HG03108 (cell line): Measurements from ENCODE around the gene CRACDL.

Experiments used
- ATAC-seq: cut with Tn5 transposase; IDR thresholded peaks from one replicate; pipeline ENCODE4 v1.9.1; 2021; ENCODE audit warnings: moderate library complexity; ENCODE audit not compliant: unreplicated experiment

CRACDL gene

DNA sequence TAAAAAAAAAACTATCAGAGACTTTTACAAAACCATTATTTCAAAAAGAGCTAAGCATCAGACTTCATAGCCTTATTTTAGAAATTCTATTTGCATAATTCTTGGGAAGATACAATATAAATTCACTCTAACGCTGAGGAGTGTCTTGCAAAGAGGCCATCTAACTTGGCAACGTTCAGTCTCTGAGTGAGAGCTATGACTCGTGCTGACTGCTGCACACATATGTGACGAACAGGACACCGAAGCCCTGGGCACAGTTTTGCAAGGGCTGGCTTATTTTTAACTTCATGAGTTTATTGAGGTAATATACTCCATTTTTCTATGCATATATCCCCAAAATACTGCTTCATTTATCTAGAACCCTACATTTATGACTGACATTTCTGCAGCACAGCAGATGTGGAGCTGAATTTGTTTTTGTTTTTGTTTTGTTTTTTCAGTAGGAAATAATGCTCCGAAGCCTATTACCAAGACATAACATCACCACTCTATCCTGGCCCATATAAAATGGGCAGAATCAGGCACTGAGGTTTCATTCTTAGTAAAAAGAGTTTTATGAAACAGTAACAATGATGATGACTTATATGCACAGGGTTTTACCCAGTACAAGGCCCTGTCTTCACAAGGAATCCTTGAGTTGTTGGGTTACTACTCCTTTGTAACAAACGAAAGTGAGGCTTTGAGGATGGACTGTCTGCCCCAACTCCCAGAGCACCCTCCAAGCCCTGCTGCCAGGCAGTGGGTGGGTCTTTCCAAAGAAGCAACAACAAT is 68.3 kb downstream of the CRACDL start:
- ATAC-seq, result no peak

DNA sequence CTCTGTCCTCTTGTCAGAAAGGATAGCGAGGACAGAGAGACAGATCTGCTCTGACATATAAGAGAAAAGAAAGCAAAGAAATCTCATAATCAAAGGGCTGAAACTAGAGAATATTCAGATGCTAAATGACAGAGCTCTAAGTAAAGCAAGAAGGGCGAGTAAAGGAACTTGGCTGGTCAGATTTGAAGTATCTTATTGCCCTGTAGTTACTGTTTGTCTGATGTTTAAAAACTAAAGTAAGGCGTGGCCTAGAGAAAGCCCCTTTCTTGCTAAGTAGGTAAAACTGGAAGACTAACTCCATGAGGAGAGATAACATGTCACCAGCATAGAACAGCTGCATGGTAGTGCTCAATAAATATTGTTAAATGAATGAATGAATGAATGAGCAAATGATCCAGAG is 70.0 kb downstream of the CRACDL start:
- no peak for ATAC-seq

DNA sequence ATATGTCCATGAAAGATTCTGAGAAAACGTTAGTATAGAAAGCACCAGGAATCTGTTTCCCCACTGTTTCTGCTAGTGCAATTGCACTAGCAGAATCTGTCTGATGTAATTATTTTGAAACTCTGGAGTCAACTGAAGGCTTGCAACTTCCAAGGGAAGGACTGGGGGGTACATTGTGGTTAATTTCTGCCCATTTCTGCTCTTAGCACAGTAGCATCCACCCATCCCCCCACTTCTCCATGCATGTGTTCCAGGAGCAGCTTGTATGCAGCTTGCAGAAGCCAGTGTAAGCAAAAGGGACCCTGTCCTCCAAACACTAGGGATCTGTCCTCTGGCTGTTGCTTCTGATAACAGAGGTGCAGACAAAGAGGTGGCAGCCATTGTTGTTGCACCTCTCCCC is 74.4 kb downstream of the CRACDL start:
- ATAC-seq, result no peak

DNA sequence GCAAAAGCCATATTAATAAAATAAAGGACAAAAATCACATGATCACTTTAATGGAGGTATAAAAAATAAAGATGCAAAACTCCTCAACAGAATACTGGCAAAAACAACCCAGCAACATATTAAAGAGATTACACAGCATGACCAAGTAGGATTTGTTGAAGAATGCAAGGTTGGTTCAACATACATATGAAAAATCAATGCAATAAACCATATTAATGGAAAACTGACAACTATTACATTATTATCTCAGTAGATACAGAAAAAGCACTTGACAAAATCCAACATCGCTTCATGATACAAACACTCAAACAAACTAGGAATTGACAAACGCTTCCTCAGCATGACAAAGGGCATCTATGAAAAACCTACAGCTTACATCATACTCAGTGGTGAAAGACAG is 76.7 kb downstream of the CRACDL start:
- ATAC-seq, result no peak

DNA sequence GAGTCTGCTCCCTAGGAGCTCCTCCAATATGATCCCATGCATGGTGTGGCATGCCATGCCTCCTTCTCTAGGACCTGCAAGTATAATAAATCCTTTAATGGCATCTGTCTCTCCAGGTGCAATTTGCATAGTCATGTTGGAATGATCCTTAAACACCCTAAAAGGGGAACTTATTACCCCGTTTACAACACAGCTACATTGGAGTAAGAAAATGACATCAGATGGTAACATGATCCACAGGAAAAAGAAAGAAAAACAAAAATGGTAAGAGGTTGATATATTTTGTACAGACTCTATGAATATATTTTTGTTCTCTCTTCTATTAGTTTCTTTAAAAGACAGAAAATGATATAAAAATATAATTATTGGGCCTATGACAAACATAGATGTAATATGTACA is 79.0 kb downstream of the CRACDL start:
- ATAC-seq, result no peak

DNA sequence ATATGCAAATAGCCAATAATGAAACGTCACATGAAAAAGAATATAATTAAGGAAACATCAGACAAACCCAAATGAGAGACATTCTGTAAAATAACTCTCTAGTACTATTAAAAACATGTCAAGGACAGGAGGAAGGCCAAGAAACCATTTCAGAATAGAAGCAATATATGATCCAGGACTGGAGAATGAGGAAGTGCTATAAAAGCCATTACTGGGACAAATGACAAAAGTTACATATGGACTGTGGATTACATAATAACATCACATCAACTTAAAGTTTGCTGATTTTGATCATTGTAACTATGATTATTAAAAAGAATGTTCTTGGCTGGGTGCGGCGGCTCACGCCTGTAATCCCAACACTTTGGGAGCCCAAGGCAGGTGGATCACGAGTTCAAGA is 81.3 kb downstream of the CRACDL start:
- ATAC-seq, result no peak

DNA sequence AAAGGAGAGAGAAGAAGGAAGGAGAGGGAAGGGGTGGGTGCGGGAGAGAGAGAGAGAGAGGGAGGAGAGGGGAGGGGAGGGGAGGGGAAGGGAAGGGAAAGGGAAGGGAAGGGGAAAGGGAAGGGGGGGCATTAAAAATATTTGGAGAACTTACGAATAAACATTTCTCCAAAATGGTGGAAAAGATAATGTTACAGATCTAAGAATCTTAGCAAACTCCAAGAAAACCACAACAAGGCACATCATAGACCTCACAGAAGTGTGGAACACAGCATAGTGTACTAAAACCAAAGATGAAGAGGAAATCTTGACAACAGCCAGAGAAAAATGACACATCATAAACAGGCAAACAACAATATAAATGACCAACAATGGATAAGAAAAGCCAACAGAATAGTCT is 83.1 kb downstream of the CRACDL start:
- ATAC-seq, result no peak

DNA sequence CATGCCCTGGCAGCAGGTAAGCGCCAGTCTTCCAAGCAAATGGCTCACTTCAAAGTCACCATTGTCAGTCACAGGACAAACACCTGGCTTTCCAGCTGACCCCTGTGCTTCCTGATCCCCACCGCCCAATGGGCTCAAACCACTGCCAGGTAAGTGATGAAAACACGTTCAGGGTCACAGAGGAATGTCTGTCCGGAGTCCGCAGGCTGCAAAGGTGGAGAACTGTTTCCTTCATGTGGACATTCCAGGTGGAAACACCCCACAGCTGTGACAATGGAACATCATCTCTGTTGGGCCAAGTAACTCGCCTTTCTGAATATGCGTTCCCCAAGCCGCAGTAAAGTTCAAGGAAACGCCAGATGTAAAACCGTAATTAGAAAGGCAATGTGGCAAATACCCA is 86.0 kb downstream of the CRACDL start:
- no peak for ATAC-seq

DNA sequence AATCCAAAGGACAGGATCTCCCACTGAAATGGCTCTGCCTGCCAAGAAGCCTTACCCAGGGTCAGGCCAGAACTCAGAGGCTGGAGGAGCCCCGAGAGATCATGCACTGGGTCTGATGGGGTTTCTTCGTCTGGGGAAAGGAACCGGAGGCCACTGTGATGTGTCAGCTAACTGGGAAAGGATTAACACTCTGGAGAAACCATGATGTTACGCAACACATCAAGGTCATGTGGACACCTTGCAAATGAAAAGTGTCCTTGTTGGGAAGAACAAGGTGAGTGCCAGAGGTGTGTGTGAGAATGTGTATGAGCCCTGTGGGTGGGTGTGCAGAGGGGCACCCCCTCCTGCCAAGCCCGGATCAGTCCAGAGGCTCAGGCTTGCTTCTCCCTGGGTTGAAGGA is 86.9 kb downstream of the CRACDL start:
- no peak for ATAC-seq

DNA sequence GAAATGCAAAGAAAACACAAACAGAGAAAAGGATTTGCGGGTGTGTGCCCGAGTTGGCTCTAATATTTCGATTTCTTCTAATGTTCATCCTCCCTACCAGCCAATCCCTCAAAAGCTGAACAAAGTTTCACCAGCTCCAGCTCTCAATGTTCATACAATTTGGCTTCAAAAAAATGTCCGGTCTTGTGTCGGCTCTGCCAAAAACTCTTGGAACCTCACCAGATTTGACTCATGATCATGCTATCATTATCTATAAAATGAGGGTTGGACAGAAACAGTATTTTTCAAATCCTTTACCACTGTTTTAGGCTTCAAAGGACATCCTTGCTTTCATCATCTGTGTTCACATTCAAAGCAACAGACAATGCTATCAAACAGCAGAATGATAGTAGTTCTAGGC is 88.2 kb downstream of the CRACDL start:
- ATAC-seq, result no peak

DNA sequence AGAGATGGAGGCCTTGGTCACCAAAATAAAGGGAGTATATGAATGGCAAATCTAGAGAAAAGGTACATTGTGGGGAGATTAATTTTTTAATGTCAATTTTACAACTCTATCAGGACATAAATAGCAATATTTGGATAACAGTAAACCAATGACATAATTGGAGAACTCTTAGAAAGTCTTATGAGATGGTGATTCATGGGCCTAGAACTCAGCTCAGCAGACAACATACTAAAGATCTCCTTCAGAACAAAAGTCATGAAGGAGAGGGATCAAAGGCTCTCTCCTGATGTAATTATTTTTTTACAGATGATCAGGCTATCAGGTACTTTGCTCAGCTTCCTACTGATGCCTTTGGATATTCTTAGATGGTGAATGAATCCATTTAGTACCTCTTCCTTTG is 90.0 kb downstream of the CRACDL start:
- no peak for ATAC-seq

DNA sequence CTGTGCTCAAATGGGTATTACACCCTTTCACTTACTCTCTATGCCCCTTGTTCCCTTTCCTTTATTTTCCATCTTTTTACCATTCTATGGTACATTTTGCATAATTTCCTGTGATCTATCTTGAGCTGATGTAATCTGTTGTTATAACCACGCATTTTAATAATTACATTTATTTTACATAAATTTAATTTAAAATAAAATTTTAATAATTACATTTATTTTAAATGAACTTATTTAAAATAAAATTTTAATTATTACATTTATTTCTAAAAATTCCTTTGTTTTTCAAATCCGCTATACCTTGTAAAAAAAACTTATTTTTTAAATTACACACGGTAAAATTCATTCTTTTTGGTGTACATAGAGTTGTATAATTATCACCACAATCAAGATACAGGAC is 93.9 kb downstream of the CRACDL start:
- ATAC-seq, result no peak

DNA sequence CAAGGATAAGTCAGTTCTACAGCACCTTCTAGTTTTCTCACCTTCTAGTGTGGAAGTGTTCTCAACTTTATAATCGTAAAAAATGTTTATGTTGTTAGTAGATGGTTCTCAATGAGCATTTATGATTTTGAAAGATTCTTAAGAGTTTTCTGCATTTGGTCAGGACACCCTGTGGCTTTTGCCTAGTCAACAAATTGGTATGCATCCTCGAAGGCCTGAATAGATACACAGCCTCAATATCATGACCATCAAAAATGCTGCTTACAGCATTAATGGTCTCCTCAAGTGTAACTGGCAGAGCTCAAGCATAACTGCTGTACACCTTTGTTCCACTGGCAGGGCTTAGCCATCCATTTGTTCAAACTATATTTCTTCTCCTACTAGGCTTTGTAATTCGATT is 96.7 kb downstream of the CRACDL start:
- no peak for ATAC-seq

DNA sequence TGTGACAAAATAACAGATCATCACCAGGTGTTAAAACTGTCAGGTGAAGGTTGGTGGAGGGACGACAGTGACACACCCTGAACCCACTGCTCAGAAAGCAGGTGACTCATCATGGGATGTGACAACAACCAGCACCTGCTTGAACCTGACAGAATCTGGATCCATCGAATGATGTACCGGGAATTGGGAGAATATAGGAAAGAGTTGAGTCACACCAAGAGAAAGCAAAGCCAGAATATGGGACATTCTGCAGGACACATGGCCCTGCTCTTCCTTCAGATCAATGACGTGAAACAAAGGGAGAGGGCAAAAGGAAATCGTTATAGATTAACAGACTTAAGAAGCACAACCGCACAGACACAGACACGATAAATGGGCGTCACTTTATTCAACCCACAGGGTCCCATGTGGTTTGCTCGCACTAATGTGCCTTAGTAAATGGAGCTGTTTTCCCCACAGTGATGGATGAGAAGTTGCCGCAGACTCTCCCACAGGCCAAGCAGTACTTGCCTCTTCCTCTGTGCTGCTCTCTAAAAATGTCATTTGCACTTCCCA is 100.1 kb downstream of the CRACDL start:
- no peak for ATAC-seq

DNA sequence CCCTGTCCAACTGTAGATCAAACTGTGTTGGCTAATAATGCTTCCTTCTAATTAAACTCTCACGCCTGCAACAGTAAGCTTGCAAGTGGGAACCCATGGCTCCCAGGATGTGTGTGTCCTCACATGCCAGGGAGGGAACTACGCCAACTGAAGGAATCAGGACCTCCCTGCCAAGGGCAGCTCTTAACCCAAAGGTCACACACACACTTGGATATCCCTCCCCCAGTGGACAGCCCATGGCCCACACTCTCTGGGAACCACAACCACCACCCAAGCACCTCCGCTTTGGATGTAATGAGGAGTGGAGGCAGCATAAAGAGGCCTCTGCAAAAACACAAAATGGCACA is 102.1 kb downstream of the CRACDL start:
- no peak for ATAC-seq

DNA sequence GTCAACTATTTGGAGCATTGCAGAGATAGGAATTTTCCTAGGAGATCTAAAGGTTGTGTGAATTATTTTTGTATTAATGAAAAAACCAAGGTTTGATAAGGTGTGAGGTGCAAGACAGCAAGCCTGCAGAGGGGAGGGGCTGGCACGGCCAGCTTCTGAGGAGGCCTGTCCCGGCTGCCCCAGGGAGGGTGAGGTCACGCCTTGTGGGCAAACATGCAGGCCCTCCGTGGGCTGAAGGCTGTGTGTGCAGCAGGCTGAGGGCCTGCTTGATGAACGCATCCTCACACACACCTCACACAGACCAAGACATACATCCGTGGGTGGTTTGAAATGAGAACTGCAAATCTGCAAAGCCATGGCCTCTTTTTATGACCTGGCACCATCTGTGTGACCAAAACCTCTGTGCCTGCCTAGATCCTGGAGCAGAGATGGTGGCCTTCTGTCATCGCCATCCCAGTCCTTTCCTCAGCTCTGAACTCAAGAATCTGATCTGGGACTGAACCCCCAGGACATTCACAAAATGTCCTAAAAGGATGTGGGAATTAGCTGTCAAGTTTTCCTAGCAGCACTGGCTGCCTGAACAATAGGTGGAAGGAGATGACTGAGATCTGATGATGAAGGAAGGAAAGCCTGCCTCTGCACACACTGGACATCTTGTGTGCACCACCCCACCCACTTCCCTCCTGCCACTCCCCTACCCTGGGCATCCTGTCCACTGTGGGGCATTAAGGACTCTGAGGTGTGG is 102.7 kb downstream of the CRACDL start:
- no peak for ATAC-seq

DNA sequence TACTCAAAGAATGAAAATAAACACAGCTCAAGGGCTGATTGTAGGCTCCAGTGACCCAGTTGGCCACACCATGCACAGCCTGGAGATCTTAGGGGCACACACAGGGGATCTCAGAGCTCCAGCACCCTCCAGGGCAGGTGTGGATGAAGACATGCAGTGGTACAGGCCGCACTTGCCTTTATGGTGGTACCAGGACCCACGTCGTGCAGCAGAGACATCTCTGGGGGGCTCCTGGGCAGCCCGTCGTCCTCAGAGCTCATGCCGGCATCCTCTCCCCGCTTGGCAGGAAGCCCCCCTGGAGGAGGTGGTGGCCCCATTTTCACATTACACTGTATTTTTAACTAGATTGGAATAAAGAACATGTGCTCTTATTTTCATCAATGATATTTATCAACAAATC is 103.9 kb downstream of the CRACDL start:
- ATAC-seq, result no peak

DNA sequence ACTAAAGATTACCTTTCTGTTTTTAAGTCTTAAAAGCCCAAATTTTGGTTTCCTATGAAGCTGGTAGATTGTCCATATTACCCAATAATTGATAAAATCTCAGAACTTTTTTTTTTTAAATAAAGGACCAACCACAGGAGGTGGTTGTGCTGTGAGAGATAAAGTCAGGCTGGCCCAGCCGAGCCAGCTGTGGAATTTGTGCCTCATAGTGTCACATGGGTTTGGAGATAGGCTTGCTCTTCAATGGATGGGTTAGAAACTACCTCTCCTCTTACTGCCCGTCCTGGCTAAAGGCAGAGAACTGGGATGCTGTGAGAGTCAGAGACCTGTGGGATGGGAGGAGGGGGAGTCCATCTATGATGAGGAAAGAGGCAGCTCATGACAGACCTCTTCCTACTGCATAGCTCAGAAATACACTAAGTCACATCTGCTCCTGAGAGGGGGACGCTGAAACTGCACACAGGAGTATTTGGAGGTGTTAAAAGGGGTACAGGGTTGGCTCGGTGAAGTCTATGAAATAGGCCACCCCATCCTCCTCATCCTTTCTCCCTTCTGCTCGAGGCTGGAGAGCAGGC is 105.4 kb downstream of the CRACDL start:
- no peak for ATAC-seq

DNA sequence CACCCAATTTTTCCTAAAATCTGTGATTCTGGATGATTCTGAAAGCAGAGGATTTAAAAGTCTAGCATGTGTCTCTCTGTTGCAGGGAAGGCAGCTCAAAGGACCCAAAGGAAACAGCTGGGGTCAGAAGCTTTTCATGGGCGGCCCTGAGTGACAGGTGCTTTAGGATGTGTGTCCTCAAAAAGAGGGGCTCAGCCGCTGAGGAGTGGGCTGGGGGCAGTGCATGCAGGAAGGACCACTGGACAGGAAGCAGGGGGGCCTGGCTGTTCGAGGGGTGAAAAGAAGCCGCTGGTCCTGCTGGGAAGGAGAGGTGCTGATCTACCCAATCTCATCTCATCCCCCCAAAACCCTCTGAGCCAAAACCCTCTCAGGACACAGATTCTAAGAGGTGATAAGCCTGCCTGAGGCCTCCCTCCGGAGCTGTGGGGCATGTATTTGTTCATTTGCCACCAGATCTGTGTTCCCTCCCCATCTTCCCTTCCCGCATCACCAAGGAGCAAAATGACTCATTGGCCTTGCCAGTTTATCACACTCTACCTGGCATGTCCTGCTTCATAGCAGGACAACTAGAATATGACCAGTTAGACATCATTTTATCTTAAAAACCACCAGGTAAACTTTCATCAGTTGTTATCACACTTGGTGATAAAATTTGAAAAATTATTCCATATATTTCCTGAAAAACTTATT is 106.3 kb downstream of the CRACDL start:
- ATAC-seq, result no peak

DNA sequence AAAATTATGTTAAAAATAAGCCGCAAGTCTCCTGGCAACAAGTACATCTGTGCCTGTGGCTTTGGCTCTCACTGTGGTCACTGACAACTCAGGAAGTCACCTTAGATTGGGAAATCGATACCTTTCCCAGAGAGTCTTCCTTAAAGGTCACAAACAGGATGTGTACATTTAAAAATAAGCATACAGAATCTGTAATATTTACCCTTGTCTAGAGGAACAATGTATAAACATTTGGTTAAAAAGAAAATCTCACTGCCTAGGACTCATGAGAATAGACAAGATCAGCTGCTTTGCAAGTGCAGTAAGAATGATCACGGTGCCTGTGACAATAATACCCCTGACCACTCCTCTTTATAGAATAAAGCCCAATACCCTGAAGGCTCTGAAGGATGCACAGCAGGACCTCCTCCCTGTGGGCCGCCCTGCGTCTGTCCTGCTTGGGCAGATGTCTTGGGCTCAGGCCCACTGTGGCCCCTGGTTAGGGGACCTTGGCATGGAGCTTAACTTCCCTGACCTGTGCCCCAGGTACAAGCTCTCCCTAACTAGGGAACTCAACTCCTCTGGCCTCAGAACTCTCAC is 107.1 kb downstream of the CRACDL start:
- no peak for ATAC-seq

DNA sequence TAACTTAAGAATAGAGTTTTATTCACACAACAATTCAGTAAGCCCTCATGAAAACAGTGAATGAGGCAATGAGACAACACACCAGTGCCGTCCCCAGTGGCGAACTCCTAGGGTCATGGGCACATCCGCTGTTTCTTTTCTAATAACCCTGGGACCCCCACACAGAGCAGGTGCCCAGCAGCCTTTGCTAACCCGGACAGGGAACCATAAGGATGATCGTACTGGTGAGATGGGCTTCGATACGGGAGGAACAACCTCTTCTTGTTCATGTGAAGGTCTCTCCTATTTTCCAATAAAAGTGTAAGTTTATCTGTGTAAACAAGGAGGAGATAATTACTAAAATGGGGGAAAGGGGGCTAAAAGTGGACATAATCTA is 107.7 kb downstream of the CRACDL start:
- no peak for ATAC-seq
